ENCODE measurements around the gene BAIAP2L2.
"Not testable (repeated sequence)": the region's sequence is repeated elsewhere in the genome, so short reads cannot be mapped to it uniquely, and the experiment has no call there.

BAIAP2L2 gene

DNA sequence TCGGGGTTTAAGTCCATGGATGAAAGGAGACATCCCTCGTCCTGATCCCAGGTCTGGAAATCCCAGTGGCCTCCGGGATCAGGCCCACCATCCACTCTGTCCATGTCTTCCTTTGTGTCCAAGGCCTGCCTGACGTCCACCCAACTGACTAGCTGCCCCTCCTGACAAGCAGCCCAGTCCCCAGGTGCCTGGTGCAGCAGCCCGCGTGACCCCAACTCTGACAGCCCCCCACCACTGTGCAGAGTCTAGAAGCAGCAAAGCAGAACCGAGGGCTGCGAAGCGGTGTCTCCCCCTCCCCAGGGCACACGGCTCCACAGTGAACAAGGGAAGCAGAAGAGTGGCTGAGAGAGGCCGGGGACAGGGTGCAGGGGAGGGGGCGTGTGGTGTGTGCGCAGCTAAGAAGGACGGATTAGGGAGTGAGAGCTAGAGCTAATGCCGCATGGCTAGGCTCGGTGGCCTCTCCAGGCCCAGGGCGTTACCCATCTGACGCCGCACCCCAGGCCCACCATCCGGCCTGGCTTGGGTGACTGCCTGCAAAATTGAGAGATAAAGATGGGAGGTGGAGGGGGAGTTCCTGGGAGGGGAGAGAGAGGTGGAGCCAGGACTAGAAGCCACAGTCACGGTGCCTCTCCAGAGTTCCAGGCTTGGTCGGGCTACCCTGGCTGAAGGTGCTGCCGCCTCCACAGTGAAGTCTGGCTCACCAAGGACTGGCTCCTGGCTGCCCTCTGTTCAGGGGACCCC lies 16.6 kb upstream of the BAIAP2L2 start:
- FAIRE-seq, result no peak

DNA sequence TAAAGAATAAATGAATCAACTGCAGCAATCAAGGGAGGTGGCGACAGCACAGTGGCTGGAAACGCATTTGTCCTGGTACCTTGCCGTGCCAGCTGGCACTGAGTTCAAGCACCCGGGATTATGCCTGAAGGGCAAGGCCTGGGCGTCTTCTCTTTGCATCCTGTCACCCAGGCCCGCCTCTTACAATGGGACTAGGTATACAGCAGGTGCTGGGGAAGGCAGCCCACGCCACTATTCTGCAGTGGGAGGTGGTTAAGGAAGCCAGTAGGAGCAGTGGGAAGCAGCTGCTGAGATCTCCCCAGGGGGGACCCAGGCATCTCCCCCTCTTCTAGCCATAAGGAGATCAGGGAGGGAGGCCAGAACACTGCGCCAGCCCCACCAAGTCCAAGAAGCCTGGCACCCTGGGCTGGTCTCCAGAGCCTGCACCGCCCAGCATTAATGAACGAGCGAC lies 15.3 kb upstream of the BAIAP2L2 start:
- no peak for FAIRE-seq

DNA sequence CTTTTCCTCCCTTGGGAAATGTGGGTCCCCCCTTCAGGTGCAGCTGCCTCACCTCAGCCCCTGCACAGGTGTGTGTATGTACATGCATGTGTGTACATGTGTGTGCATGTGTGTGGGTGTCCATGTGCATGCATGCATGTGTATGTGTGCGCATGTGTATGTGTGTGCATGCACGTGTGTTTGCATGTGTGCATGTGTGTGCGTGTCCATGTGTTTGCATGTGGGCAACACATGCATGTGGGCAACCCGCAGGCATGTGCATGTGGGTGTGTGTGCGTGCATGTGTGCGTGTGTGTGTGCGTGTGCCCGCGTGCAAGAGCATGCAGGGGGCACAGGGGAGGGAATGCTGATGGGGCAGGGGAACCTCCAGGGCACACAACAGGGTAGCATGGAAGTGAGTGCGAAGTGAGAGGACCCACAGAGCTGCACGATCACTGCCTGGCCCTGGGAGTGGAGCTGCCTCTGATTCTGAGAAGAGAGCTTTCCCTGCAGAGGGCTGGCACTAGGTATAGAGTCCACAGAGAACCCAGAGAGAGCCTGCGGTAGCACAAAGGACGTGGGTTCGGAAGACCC lies 14.6 kb upstream of the BAIAP2L2 start:
- FAIRE-seq, result no peak

DNA sequence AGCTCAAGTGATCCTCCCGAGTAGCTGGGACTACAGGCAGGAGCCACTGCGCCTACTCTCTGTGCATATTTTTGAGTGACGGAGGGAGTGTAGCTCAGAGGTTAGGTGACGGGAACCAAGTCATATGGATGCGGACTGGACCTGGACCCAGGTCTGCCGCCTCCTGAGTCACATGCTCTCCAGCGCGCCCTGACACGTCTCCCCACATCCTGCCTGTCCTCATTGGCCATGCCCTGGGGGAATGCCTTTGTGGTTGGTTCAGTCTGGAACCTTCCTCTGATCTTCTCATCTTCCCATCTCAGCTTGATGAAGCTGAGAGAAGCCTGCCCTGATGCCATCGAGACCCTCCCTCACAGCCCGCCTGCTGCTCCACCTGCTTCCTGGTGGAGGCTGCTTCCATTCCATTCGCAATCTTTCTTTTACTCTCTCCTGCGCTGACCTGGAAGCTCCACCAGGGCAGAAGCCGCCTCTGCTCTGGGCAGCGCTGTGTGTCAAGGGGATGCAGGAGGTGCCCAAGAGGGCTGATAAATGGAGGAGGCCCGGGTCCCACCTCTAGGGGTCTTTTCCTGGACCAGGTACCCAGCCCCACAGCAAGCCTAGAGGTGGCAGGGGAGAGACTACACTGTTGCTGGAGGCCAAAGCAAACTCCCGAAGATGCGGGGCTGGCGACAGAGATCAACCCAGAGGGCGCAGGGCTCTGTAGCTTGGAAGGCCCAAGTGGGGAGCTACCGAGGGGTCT lies 13.9 kb upstream of the BAIAP2L2 start:
- FAIRE-seq, result no peak

DNA sequence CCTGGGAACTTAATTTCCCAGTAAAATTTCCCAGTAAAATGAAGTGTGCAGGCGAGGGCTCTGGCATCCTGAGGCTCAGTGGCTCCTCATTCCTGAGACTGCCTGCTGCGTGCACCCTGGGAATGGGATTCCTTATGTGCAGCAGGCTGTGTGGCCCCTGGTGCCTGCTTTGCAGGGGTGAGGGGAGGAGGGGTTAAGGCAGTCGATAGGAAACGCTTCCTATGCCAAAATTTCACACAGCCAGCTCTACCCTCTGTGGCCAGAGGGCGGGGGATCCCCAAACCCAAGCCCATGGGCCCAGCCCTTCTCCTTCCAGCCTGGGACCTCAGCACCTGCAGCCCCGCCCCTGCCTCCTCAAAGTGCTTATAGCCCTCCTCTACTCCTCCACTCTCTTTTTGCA lies 12.1 kb upstream of the BAIAP2L2 start:
- no peak for FAIRE-seq

DNA sequence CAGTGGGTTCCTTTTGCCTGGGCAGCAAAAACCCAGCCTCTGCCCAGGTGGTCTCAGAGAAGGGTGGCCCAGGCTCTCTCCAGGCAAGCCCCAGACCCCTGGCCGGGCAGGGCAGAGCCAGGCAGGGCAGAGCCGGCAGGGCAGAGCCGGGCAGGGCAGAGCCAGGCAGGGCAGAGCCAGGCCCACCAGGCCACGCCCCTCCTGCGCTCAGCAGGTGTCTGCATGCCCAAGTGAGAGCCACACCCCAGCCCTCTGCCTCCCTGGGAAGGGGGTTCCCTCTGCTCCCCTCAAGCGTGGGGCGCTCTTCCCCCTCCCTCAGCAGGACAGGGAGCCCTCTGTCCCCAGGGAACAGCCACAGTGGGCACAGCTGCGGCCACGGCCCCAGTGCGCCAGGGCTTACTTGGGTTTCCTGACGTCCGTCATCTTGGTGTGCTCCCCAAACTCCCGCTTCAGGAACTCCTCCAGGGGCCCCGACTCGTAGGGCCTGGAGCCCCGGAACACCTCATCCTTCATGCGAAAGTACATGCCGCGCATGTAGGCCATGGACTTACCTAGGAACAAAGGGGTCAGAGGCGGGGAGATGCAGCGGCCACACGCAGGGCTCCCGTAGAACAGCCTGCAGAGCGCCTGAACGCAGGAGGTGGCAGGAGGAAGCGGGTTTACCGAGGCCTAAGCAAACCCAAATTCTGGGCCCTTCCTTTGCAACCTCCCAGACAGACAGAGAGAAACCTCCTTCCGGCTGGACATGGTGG lies 10.1 kb upstream of the BAIAP2L2 start:
- no peak for FAIRE-seq

DNA sequence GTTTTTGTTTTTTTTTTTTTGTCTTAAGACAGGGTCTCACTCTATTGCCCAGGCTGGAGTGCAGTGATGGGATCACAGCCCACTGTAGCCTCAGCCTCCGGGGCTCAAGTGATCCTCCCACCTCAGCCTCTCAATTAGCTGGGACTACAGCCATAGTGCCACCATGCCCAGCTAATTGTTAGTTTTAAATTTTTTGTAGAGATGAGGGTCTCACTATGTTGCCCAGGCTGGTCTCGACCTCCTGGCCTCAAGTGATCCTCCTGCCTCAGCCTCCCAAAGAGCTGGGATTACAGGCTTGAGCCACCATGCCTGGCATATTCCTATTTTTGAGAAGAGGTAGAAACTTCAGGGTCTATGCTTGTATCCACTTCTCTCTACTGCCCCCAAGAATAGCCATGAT lies 8.3 kb upstream of the BAIAP2L2 start:
- FAIRE-seq, result not testable (repeated sequence)

DNA sequence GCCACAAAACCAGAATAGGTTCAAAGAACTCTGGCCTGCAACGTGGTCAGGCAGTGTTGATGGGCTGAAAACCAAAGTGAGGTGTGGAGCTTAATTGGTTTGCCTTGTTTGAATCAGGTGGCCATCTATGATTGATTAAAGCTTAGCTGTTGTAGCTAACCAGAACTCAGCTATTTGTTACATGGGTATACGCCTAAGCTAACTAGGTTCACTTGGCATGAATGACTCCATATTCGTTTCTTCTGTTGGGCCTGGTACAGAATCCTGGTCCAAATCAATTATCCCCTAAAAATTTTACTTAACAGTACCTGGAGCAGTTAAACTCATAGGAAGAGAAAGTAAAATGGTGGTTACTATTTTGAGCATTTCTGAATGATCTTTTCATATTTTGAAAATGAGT lies 7.7 kb upstream of the BAIAP2L2 start:
- FAIRE-seq, result no peak

DNA sequence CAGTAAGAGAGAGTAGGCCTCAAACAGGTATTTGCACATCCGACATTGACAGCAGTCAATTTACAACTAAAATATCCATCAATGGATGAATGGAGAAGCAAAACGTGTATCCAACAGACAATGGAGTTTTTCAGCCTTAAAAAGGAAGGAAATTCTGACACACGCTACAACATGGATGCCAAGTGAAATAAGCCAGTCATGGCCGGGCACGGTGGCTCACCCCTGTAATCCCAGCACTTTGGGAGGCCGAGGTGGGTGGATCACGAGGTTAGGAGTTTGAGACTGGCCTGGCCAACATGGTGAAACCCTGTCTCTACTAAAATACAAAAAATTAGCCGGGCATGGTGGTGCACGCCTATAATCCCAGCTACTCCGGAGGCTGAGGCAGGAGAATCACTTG lies 7.1 kb upstream of the BAIAP2L2 start:
- not testable (repeated sequence) for FAIRE-seq

DNA sequence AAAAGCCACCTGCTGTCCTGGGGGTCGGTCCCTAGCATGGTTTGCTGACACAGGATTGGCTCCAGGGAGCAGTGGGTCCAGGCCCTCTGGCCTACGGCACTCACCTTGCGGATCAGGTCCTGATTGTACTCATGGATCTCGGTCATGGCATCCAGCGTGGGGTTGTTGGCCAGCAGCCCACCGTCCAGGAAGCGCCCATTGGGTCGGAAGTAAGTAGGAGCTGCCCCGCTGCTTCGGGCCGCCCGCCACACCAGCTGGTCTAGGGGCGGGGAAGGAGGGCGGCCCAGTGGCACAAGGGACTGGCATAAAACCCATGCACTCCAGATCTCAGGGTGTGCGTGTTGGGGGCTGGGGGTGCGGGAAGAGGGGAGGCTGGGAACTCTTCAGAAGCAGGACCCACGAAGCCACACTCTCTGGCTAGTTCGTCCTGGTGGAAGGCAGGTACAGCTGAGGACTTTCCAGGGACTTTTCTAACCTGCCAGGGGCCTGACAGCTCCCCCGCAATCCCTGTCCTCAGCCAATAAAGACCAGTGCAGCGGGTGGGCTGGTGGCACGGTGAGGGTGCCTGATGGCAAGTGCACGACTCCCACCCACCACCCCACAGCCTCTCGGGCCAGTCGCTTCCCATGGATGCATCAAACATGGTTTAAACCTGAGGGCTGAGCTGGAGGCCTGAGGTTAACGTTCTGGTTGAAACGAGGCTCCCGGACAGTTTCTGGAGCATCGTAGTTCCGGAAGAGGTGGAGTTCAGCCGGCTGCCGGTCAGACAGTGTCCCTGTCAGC lies 5.1 kb upstream of the BAIAP2L2 start:
- no peak for FAIRE-seq

DNA sequence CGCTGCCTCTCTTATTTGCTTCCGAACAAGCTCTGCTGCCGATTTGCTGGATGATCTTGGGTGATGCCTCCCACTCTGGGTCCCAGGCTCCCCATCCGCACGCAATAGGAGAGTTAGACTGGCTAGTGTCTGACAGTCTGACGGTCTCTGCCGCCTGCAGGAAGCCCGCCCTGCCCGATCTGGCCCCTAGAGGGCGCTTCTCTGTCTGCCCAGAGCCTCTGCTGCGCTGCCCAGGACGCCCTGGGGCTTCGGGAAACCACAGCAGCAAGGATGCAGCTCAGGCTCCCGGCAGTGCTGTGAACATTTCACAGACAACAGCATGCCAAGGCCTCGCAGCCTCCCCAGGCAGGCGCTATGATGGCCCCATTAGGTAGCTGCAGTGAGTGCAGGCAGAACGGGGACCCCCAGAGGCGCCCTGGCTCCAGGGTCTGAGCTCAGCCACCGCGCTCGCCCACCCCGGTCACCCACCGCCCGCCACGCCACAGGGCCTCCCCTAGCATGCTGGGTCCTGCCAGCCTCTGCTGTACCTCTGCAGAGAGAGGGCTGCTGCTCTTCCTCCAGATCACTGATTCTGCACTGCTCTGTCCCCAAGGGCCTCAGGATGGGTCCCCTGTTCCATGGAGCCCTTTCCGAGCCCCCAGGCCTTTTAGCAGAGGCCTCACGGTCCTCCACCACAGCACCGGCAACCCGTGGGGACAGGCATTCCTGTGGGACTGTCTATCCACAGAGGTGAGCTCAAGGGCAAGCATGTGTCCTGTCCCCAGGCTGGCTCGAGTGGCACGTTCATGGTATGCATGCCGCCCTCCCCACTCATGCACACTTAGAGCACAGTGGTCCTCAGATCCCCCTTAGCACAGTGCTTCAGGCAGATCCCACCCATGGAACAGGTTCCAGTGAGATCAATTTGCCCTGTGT lies 4.3 kb upstream of the BAIAP2L2 start:
- FAIRE-seq, result no peak

DNA sequence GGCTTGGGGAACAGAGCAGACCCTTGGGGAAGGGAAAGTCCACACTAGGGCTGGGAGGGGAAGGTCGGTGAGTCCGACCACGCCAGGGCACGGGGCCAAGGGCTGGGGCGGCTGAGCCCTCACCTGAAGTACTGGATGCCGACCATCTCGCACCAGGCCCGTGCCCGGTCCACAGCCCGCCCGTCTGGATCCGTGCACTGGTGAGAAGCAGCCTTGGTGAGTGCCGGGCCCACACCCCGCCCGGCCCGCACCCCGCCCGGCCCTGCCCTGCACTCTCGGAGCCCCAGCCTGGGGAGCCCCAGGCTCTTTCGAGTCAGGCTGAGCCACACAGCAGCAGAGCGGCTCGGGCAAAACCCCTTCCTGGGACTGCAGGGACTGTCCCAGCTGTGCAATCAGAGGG lies 1.9 kb upstream of the BAIAP2L2 start:
- FAIRE-seq, result no peak

DNA sequence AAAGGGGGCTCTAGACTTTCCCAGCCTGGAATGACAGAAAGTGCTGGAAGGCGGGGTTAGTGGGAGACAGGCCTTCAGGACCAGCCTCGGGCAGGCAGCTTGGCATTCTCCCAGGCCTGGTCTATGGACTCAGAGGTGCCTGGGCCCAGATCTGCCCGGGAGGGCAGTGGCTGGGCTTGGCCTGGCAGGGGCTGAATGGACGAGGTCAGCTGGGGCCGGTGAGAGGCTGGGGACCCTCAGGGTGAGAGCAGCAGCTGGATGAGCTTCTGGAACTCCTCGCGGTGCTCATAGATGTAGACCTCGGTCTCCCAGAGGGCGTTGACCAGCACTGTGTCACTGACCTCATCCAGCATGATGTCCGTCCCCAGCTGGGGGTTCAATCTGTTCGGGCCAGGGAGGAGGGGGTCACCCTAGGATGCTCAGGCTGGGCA lies 1.5 kb upstream of the BAIAP2L2 start:
- no peak for FAIRE-seq

DNA sequence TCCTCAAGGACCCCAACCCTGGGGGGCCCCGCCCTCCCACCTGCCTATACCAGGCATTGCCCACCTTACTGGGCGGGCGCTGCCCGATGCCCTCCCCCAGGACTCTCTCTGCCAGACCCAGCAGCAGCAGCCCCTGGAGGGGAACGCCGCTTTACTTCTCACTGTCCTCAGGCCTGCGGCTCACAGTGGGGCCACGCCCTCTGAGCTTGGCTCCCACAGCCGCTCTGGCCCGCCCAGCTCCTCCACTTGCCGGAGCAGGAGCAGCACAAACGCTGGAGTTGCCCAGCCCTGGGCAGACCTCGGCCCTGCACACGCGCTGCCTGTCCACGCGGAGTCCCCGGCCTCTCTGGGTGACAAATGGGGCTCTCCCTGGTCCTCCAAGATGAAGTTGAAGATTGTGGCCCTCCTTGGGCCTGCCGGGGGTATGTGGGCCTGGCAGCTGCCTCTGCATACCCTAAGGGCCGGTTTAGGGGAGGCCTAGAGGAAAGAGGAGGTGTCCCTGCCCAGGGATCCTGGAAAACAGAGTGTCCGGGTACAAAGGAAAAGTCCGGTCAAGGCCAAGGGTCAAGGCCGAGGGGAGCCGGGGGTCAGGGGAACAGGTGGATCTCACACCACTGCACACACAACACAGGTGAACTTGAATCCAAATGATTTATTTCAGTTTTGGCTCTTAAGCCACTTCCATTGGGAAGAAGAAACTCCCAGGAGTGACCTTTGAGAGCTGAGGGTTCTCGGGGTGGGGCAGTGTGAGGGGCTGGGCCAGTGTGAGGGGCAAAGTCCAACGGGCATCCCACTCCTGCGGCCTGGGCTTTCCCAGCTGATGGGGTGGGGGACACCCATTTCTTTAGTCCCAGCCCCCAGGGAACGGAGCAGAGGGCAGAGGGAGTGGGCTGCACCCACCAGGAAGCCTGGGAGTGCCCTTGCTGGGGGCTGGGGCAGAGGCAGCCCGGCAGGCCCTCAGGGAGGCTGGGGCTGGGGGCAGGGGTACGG lies 674 bp upstream of the BAIAP2L2 start:
- FAIRE-seq, result no peak

DNA sequence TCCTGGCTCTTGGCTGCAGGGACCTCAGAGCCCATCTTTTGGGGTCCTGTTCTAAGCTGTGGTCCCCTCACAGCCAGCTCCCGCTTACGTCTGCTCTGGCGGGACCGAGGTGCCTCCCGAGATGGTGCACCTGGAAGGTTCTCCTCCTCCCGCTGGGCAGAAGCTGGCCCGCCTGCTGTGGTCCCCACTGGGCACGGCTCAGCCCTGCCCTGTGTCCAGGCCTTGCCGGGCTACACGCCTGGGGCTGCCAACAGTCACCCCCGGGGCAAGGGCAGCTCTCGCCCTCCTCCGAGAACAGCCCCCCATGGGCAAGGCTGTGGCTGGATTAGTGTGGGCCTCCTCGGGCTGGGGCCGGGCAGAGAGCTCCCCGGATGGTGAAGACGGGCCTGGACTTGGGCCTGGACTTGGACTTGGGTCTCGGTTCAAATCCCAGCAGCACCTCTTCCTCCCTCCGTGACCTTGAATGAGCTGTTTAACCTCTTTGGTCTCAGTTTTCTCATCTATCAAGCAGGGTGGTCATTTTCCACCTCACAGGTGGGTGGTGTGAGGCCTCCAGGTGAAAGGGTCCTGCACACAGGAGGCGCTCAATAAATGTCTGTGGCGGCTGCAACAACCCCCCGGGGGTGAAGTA lies 998 bp downstream of the BAIAP2L2 start:
- no peak for FAIRE-seq

DNA sequence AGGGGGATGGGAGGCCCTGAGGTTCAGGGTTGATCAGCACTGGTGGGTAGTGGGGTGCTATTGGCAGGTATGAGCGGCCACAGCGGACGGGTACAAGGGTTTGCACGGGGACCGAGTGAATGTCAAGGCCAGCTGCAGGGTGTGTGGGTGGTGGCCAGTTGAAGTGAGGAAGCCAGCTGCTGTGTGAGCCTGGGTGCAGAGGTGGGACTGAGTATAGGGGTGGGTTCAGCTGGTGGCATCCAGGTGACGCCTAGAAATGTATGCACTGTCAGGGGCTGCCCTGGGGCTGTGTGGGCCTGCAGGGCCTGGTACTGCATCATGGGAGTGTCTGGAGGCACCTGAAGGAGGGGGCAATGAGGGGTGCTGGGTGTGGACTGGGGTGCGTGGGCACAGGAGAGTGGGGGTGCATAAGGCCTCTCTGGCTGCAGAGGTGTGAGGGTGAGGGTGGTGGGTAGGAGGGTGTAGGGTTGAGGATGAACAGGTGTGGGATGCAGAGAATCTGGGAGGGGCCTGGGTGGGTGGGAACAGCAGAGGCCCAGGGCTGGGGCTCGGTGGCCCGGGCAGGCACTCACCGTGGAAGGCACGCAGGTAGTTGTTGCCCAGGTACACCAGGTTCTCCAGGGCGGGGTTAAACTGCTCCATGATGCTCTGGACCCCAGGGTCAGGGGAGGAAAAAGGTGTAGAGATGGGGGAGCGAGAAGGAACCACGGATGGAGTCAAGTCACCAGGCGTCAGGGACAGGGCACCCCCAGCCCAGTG lies 1.7 kb downstream of the BAIAP2L2 start:
- no peak for FAIRE-seq

DNA sequence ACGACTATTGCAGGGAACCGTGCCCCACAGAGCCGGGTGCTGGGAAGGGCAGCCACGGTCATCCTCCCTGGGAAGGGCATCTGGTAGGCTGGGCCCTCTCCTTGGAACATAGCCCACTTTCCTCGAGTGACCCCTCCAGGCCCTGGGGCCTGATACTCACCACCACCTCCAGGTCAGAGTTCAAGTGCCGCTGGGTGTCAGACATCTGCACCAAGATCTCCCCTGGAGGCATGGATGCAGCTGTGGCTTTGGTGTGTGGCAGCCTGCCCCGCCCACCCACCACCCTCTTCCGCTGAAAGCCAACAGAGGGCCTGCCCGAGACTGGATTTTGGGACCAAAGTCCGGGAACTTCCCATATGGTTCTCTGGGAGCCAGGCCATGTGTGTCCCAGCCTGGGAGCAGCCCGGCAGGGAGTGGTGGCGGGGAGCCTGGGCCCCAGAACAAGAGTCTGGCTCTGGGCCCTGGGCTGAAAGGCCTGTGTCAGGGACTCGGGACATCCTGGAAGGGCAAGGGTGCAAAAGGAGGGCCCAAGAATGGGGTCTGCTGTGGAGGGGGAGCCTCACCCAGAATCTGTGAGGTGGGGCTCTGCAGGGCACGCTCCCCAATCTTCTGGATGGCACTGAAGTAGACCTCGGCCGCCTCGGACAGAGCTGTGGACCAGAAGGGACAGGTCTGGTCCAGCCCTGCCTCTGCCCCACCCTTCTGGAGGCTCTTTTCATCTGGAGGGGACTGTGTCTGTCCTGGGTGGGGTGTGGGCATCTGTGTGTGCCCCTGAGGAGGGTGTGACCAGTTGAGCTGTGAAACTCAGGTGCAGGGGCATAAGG lies 2.6 kb downstream of the BAIAP2L2 start:
- FAIRE-seq, result no peak

All from islet of Langerhans (tissue), 1 donor.